Measurements from ENCODE around the gene EML4.

DNA sequence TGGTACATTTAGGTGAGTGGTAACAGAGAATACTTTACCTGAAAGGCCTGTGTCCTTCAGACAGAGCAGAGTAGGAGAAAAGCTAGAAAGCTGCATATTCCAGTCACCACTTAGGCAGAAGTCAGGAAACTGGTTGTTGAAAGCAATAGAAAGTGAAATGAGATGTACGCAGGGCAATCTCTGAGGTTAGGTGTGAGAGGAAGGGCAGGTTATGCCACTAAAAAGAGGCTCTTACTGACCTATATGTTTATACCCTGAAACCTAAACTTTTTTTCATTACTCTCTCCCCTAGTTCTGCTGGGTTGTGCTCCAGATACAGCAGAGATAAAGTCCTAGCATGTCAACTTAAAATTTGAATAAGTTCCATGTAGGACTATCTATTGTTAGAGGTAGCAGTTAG lies 98.4 kb downstream of the EML4 start:
- no peak for TF ChIP-seq POLR2A (IDR thresholded peaks at IDR 0.05)
- TF ChIP-seq, protein P1, sequence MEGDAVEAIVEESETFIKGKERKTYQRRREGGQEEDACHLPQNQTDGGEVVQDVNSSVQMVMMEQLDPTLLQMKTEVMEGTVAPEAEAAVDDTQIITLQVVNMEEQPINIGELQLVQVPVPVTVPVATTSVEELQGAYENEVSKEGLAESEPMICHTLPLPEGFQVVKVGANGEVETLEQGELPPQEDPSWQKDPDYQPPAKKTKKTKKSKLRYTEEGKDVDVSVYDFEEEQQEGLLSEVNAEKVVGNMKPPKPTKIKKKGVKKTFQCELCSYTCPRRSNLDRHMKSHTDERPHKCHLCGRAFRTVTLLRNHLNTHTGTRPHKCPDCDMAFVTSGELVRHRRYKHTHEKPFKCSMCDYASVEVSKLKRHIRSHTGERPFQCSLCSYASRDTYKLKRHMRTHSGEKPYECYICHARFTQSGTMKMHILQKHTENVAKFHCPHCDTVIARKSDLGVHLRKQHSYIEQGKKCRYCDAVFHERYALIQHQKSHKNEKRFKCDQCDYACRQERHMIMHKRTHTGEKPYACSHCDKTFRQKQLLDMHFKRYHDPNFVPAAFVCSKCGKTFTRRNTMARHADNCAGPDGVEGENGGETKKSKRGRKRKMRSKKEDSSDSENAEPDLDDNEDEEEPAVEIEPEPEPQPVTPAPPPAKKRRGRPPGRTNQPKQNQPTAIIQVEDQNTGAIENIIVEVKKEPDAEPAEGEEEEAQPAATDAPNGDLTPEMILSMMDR (IDR thresholded peaks at IDR 0.05 in 8 of 11, conservative IDR thresholded peaks at IDR 0.05 in 3 of 11): no peak
- TF ChIP-seq POLR2AphosphoS5 (IDR thresholded peaks at IDR 0.05): no peak

All from spleen (tissue), 7 donors.